BLaER1 (cell line): ENCODE measurements around the gene MGAT5.

Experiments
- H3K27ac ChIP-seq: shearing (Covaris generic); formaldehyde crosslinking; 2 replicates; pipeline ENCODE4 v1.8.1; 2022
- H3K27me3 ChIP-seq: shearing (Covaris generic); formaldehyde crosslinking; 2 replicates; pipeline ENCODE4 v1.8.1; 2022
- H3K36me3 ChIP-seq: shearing (Covaris generic); formaldehyde crosslinking; 2 replicates; pipeline ENCODE4 v1.8.1; 2022
- H3K4me1 ChIP-seq: shearing (Covaris generic); formaldehyde crosslinking; 2 replicates; pipeline ENCODE4 v1.8.1; 2022
- H3K4me2 ChIP-seq: shearing (Covaris generic); formaldehyde crosslinking; 2 replicates; pipeline ENCODE4 v1.8.1; 2022
- H3K4me3 ChIP-seq: shearing (Covaris generic); formaldehyde crosslinking; 2 replicates; pipeline ENCODE4 v1.8.1; 2022
- H3K9ac ChIP-seq: shearing (Covaris generic); formaldehyde crosslinking; 2 replicates; pipeline ENCODE4 v1.8.1; 2022
- H3K9me3 ChIP-seq: shearing (Covaris generic); formaldehyde crosslinking; 2 replicates; pipeline ENCODE4 v1.8.1; 2022
- H4K20me1 ChIP-seq: shearing (Covaris generic); formaldehyde crosslinking; 2 replicates; pipeline ENCODE4 v1.8.1; 2022
- Cebpa-rat ChIP-seq: shearing (Covaris generic); IDR thresholded peaks from 2 replicates; pipeline ENCODE4 v1.8.1; 2022

Gene MGAT5

GRCh38 chr2:134304394-134305108 is 50.7 kb downstream of the MGAT5 start:
- no peak overlapping the region for H3K27ac ChIP-seq
- no peak overlapping the region for H3K4me2 ChIP-seq
- peaks cover 71% of the 10 kb centered on the region for H3K36me3 ChIP-seq
- no peak for TF ChIP-seq Cebpa-rat
- peaks cover 80% of the 10 kb centered on the region for H3K4me1 ChIP-seq
- no peak overlapping the region for H3K9ac ChIP-seq
- H4K20me1 ChIP-seq: peaks cover 6% of the 10 kb centered on the region; the same call in 1 of the 2 replicates
- no peak overlapping the region for H3K4me3 ChIP-seq
- no peaks in the 10 kb centered on the region for H3K27me3 ChIP-seq
- peaks cover 19% of the 10 kb centered on the region for H3K9me3 ChIP-seq

DNA sequence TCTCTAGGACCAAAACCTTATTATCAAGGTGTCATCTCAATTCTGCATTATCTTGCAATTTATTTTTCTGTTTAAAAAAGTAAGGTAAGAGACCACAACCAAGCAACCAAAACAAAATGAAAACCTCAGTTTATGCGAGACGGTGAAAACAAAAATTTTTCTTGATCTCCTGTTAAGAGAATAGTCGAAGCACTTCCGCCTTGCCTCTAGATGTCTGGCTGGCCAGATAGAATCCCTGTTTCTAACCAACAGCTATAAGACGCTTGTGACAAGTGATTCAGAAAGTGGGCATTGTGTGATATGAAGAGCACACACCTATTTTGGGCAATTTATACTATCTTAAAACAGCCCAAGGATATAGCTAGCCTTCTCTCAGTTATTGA is 51.2 kb downstream of the MGAT5 start:
- TF ChIP-seq Cebpa-rat: no peak
- H3K4me2 ChIP-seq: no peak overlapping the region
- H4K20me1 ChIP-seq: peaks cover 6% of the 10 kb centered on the region; the same call in 1 of the 2 replicates
- H3K27me3 ChIP-seq: no peaks in the 10 kb centered on the region
- H3K4me3 ChIP-seq: no peak overlapping the region
- peaks cover 19% of the 10 kb centered on the region for H3K9me3 ChIP-seq
- H3K4me1 ChIP-seq: peaks cover 80% of the 10 kb centered on the region
- H3K9ac ChIP-seq: no peak overlapping the region
- peaks cover 70% of the 10 kb centered on the region for H3K36me3 ChIP-seq
- no peak overlapping the region for H3K27ac ChIP-seq

- Histone ChIP-seq H3K9ac (no peak overlapping the region), H3K27me3 (no peaks in the 10 kb centered on the region), H4K20me1 (peaks cover 6% of the 10 kb centered on the region; the same call in 1 of the 2 replicates), H3K4me1 (peaks cover 80% of the 10 kb centered on the region), H3K4me2 (peak overlapping the region; percentile 64), H3K9me3 (peaks cover 19% of the 10 kb centered on the region), H3K4me3 (no peak overlapping the region), H3K27ac (peak overlapping the region; percentile 5), H3K36me3 (peaks cover 63% of the 10 kb centered on the region)
- no peak for TF ChIP-seq Cebpa-rat
These were observed 52.6 kb downstream of the MGAT5 start for GRCh38 chr2:134306521-134306920.

- Histone ChIP-seq H3K27me3 (no peaks in the 10 kb centered on the region), H3K4me3 (no peak overlapping the region), H3K9me3 (peaks cover 19% of the 10 kb centered on the region), H3K4me2 (peak overlapping the region; percentile 64), H3K9ac (0 out of 2 replicates have a peak overlapping the region, but pooled peaks have one; percentile 15), H4K20me1 (peaks cover 6% of the 10 kb centered on the region; the same call in 1 of the 2 replicates), H3K27ac (0 out of 2 replicates have a peak overlapping the region, but pooled peaks have one; percentile 1), H3K4me1 (peaks cover 80% of the 10 kb centered on the region), H3K36me3 (peaks cover 56% of the 10 kb centered on the region)
- TF ChIP-seq Cebpa-rat: no peak
These were observed 53.5 kb downstream of the MGAT5 start for GRCh38 chr2:134307334-134307733.

DNA sequence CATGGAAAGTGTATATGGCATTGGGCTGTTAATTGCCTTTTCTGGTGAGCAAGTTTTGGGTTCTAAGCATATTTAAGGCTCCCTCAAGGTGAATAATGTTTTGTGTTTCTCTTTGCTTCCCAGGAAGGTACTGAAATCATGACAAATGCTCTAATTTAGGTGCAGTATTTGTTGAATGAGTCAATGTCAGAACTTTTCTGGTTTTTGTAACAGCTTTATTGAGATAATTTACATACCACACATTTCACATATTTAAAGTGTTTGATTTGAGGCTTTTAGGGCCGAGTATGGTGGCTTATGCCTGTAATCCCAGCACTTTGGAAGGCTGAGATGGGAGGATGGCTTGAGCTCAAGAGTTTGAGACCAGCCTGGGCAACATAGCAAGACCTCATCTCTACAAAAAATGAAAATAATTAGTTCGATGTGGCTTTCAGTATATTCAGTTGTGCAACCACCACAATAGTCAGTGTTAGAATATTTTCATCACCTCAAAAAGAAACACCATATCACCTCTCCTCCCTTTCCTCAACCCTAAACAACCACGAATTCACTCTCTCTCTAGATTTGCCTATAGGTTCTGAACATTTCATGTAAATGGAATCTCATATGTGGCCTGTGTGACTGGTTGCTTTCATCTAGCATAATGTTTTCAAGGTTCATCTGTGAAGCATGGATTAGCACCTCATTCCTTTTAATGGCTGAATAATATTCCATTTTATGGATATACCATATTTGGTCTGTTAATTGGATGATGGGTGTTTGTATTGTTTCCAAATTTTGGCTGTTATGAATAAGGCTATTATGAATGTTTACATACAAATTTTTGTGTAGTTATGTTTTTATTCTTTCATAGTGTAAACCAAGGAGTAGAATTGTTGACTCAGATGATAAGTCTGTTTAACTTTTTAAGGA is 54.9 kb downstream of the MGAT5 start:
- H3K4me3 ChIP-seq: no peak overlapping the region
- no peak overlapping the region for H3K27ac ChIP-seq
- no peaks in the 10 kb centered on the region for H3K27me3 ChIP-seq
- H4K20me1 ChIP-seq: peaks cover 6% of the 10 kb centered on the region; the same call in 1 of the 2 replicates
- no peak overlapping the region for H3K4me2 ChIP-seq
- peaks cover 44% of the 10 kb centered on the region for H3K36me3 ChIP-seq
- no peak for TF ChIP-seq Cebpa-rat
- H3K9me3 ChIP-seq: peaks cover 11% of the 10 kb centered on the region
- H3K9ac ChIP-seq: no peak overlapping the region
- peaks cover 85% of the 10 kb centered on the region for H3K4me1 ChIP-seq

DNA sequence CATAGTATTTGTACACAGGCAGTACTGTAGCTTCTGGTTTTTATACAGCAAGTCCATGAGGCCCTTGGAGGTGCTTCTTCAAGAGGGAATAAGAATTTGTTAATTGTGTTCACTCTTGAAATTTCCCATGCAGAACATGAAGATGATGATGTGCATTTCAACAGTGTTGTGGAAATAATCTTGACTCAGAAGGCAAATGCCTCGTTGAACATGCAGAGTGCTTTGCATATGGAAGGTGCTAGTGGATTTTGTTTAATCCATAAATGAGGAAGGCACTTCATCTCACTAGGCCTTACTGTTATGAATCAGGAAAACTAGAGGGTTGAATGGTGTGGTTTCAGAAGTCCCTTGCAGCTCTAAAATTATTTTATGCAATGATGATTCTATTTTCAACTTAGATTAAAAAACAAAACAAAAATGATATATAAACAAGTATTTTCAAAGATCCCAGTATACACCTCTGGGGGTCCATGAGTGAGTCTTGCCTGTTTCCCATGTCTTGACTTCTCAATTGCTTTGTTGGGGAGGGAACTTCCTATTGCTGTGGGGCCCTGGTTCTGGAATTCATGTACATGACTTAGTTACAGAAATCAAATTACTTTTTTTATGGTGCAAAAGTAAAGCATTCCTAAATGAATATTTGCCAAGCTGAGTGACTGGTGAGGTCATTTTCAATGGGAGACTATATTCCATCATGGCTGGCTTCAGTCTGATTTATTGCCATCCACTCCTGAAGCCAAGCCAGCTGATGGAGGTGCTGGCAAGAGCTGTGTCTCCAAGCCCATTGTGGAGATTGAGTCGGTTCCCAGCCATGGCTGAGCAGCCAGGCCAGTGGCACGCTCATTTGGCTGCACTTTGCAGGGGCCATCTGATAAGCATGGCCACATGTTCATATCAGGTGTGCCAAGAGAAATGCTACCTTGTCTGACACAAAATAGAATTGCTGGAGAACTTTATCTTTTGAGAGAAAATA is 56.5 kb downstream of the MGAT5 start:
- Histone ChIP-seq H3K4me3 (no peak overlapping the region), H3K9me3 (peaks cover 11% of the 10 kb centered on the region), H3K27ac (peak overlapping the region; percentile 70; the same call in 1 of the 2 replicates), H3K27me3 (no peaks in the 10 kb centered on the region), H4K20me1 (no peaks in the 10 kb centered on the region), H3K9ac (no peak overlapping the region), H3K36me3 (peaks cover 29% of the 10 kb centered on the region), H3K4me2 (peak overlapping the region; percentile 84), H3K4me1 (peaks cover 86% of the 10 kb centered on the region)
- no peak for TF ChIP-seq Cebpa-rat

DNA sequence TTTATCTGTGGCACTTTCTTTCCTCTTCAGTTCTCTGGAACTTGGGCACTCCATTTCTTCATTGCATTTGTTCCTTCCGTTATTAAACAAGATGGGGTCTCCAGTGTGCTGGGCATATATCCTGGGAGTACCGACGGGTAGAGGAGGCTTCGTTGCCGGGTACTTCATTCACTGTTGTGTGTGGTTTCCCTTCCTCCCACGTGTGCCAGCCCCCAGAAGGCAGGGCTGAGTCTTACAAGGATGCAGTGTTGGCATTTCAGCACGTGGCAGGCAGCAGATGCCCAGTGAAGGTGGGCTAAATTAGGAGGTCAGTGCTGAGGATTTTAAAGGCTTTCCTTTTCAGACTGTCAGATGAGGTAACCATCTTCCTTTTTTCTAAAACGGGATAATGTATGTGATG is 58.6 kb downstream of the MGAT5 start:
- H3K9me3 ChIP-seq: peaks cover 11% of the 10 kb centered on the region
- peak overlapping the region; percentile 14; the same call in 1 of the 2 replicates for H3K4me3 ChIP-seq
- H3K27me3 ChIP-seq: no peaks in the 10 kb centered on the region
- peaks cover 44% of the 10 kb centered on the region for H3K36me3 ChIP-seq
- no peak for TF ChIP-seq Cebpa-rat
- H3K4me2 ChIP-seq: peak overlapping the region; percentile 84
- H3K4me1 ChIP-seq: peaks cover 86% of the 10 kb centered on the region
- H4K20me1 ChIP-seq: no peaks in the 10 kb centered on the region
- peak overlapping the region; percentile 59 for H3K9ac ChIP-seq
- peak overlapping the region; percentile 70 for H3K27ac ChIP-seq

DNA sequence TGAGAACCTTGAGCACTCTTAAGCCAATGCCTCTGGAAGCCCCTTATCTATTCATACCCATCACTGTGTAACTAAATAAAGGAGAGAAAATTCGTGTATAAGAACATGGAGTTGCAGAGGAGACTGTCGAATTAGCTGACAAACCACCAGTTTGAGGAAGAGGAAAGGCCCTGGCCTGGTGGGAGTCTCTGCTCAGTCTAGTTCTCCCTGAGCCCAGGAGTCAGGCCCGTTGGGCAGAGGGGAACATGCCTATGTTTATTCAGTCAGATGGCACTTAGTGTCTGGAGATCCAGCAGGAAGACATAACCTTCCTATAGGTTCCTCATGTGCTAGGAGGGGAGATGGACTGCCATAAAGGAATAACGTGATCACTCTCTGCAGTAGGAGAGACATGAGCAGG is 60.3 kb downstream of the MGAT5 start:
- Histone ChIP-seq H3K27me3 (no peaks in the 10 kb centered on the region), H3K36me3 (peaks cover 45% of the 10 kb centered on the region), H3K4me3 (no peak overlapping the region), H3K4me1 (peaks cover 99% of the 10 kb centered on the region), H3K9me3 (no peaks in the 10 kb centered on the region; the same call in 1 of the 2 replicates), H3K27ac (peak overlapping the region; percentile 70), H3K4me2 (peak overlapping the region; percentile 84), H4K20me1 (no peaks in the 10 kb centered on the region), H3K9ac (peak overlapping the region; percentile 13; the same call in 1 of the 2 replicates)
- no peak for TF ChIP-seq Cebpa-rat
